ENCODE data around the gene TK1. TPM values are rescaled to one million over a fixed set of nuclear protein-coding genes. Genes with fewer than 3 reads are reported as not detected.

The TK1 gene
- total RNA-seq, 1 experiment from 2014 or later = 89.7 TPM

DNA sequence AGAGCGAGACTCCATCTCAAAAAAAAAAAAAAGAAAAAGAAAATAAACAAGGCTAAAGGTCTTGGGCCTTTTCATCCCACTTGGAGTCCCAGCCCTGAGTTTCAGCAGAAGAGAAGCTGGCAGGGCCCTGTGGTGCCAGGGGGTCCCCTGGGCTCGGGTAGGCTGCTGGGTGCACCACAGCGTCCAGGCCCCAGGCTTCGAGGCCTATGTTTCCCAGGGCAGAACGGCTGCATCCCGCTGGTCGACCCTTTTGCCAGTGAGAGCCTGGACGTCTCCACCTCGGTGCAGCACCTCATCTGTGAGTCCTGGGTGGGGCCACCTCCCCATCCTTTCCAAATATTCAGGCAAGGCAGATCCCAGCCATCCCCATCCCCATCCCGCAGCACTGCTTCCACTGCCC lies 46.8 kb upstream of the TK1 start:
- intact Hi-C loops (cut with micrococcal nuclease; ENCODE audit: unreplicated experiment) = no loop called here
- Mint-ChIP-seq H3K4me1 (ENCODE audit: low read depth, unreplicated experiment) (peaks cover 8% of the 10 kb centered on the region), H3K9me3 (ENCODE audit: low read depth, unreplicated experiment) (no peaks in the 10 kb centered on the region), H3K27ac (ENCODE audit: unreplicated experiment) (no peak overlapping the region), H3K36me3 (ENCODE audit: insufficient read depth, unreplicated experiment) (no peaks in the 10 kb centered on the region), H3K4me3 (ENCODE audit: low read depth, unreplicated experiment) (no peak overlapping the region), H3K27me3 (ENCODE audit: unreplicated experiment) (peaks cover 39% of the 10 kb centered on the region)
- no TSS peak for BruUV-seq (replicated peaks)
- CTCF ChIA-PET = no interaction called here
- TF ChIP-seq, protein P1, sequence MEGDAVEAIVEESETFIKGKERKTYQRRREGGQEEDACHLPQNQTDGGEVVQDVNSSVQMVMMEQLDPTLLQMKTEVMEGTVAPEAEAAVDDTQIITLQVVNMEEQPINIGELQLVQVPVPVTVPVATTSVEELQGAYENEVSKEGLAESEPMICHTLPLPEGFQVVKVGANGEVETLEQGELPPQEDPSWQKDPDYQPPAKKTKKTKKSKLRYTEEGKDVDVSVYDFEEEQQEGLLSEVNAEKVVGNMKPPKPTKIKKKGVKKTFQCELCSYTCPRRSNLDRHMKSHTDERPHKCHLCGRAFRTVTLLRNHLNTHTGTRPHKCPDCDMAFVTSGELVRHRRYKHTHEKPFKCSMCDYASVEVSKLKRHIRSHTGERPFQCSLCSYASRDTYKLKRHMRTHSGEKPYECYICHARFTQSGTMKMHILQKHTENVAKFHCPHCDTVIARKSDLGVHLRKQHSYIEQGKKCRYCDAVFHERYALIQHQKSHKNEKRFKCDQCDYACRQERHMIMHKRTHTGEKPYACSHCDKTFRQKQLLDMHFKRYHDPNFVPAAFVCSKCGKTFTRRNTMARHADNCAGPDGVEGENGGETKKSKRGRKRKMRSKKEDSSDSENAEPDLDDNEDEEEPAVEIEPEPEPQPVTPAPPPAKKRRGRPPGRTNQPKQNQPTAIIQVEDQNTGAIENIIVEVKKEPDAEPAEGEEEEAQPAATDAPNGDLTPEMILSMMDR (IDR thresholded peaks at IDR 0.05; ENCODE audit: unreplicated experiment) = no peak
- DNase-seq = no peak

DNA sequence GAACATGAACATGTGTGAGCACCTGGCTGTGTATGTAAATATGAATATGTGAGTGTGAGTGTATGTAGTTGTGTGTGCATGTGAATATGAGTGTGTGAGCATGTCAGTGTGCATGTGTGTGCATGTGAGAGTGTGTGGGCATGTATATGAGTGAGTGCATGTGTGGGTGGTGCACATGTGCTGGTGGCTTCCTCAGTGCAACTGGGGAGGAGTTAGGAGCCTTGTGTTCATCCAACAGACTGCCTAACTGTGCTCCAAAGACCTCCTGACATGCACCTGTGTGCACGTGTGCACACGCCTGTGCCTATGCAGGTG lies 46.0 kb upstream of the TK1 start:
- H3K4me3 Mint-ChIP-seq (ENCODE audit: low read depth, unreplicated experiment) = no peak overlapping the region
- H3K4me1 Mint-ChIP-seq (ENCODE audit: low read depth, unreplicated experiment) = peaks cover 8% of the 10 kb centered on the region
- TF ChIP-seq, protein P1 (IDR thresholded peaks at IDR 0.05; ENCODE audit: unreplicated experiment) = no peak
- CTCF ChIA-PET = no interaction called here
- no peaks in the 10 kb centered on the region for H3K9me3 Mint-ChIP-seq (ENCODE audit: low read depth, unreplicated experiment)
- no TSS peak for BruUV-seq (replicated peaks)
- peaks cover 30% of the 10 kb centered on the region for H3K27me3 Mint-ChIP-seq (ENCODE audit: unreplicated experiment)
- no peak for DNase-seq
- no peak overlapping the region for H3K27ac Mint-ChIP-seq (ENCODE audit: unreplicated experiment)
- H3K36me3 Mint-ChIP-seq (ENCODE audit: insufficient read depth, unreplicated experiment) = no peaks in the 10 kb centered on the region
- intact Hi-C loops (cut with micrococcal nuclease; ENCODE audit: unreplicated experiment) = no loop called here

DNA sequence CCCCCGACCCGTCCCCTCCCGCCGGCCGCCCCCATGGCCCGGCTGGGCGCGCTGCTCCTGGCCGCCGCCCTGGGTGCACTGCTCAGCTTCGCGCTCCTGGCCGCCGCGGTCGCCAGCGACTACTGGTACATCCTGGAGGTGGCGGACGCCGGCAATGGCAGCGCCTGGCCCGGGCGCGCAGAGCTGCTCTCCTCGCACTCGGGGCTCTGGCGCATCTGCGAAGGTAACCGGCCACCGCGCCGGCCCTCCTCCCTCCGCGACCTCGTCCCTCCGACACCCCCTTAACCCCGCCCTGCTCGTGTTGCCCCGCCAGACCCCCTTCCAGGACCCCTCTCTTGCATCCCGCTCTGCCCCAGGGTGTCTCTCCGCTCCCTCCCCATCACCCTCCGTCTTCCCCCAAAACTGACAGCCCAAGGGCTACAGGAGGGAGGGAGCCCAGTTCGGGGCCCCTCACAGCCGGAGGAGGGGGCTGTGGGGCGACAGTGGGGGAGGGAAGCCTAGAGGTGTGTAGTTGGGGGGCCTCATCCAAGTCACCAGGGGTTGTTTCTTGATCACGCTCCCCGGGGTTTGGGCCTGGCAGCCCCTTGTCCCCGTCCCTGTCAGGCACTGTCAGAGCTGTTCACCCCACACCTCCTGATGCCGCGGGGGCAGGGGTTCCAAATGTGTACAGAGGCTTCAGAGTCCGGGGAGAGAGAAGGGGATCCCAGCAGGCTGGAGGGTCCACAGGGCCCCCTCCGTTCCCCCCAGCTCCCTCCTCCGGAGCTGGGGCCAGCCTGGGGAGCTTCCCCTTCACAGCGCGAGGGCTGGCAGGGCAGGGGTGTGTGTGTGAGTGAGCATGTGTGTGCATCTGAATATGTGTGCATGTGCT lies 45.4 kb upstream of the TK1 start:
- Mint-ChIP-seq H3K9me3 (ENCODE audit: low read depth, unreplicated experiment) (no peaks in the 10 kb centered on the region), H3K27me3 (ENCODE audit: unreplicated experiment) (peaks cover 27% of the 10 kb centered on the region), H3K36me3 (ENCODE audit: insufficient read depth, unreplicated experiment) (no peaks in the 10 kb centered on the region), H3K27ac (ENCODE audit: unreplicated experiment) (no peak overlapping the region), H3K4me1 (ENCODE audit: low read depth, unreplicated experiment) (peaks cover 8% of the 10 kb centered on the region), H3K4me3 (ENCODE audit: low read depth, unreplicated experiment) (no peak overlapping the region)
- TF ChIP-seq, protein P1 (IDR thresholded peaks at IDR 0.05; ENCODE audit: unreplicated experiment) = no peak
- intact Hi-C loops (cut with micrococcal nuclease; ENCODE audit: unreplicated experiment) = no loop called here
- no peak for DNase-seq
- CTCF ChIA-PET = no interaction called here
- BruUV-seq (replicated peaks) = no TSS peak

DNA sequence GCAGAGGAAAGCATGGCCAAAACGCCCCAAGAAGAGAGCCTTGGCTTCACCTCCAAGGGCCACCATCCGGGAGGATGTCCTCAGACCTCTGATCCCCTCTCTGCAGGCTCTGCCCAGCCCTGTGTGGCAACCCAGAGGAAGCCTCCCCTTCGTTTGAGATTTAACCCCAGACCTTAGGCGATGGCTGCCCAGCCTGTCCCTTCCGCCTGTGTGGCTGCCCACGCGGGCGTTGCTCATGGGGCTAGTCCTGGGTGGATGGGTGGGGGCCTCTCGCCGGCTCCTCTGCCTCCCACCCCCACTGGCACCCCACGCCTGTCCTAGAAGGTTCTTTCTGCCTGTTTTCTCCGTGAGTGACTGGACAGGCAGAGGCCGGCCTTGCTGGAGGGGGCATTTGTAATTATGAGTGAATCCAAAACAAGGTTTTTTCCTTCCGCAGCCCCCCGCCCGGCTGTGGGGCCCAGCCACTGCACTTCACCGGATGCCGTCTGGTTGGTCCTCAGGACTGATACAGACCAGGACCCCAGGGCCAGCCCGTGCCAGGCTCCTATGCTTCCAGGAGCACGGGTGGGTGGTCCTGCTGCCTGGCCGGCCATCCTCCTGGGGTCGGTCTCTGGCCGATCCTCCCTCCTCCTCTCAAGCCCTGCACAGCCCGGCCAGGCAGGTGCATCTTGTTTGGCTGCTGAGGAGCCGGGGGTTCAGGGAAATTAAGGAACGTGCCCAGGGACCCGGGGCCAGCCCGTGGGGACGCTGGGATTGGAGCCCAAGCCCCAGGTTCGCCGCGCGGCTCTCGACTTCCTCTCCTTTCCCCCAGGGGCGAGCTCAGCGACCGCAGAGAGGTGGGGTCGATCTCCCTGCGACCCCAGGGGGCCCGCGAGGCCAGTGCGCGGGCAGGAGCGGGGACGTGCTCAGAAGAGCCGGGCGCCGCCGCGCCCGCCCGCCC lies 44.4 kb upstream of the TK1 start, which contains the start of gene TMEM235:
Gene TMEM235, plus strand, starts transcription at position 636 of the 940 bp plus-strand sequence. CDS start 393 bp downstream, outside the sequence.
- no peaks in the 10 kb centered on the region for H3K36me3 Mint-ChIP-seq (ENCODE audit: insufficient read depth, unreplicated experiment)
- H3K4me3 Mint-ChIP-seq (ENCODE audit: low read depth, unreplicated experiment) = no peak within 1 kb of the TSS
- H3K9me3 Mint-ChIP-seq (ENCODE audit: low read depth, unreplicated experiment) = no peaks in the 10 kb centered on the region
- CTCF ChIA-PET = no interaction called here
- H3K27me3 Mint-ChIP-seq (ENCODE audit: unreplicated experiment) = peaks cover 27% of the 10 kb centered on the region
- no TSS peak for BruUV-seq (replicated peaks)
- TF ChIP-seq, protein P1 (IDR thresholded peaks at IDR 0.05; ENCODE audit: unreplicated experiment) = no peak
- DNase-seq = no peak
- H3K4me1 Mint-ChIP-seq (ENCODE audit: low read depth, unreplicated experiment) = peaks cover 8% of the 10 kb centered on the region
- H3K27ac Mint-ChIP-seq (ENCODE audit: unreplicated experiment) = no peak within 1 kb of the TSS
- intact Hi-C loops (cut with micrococcal nuclease; ENCODE audit: unreplicated experiment) = no loop called here
